ENCODE data around the gene SANBR.

The SANBR gene

DNA sequence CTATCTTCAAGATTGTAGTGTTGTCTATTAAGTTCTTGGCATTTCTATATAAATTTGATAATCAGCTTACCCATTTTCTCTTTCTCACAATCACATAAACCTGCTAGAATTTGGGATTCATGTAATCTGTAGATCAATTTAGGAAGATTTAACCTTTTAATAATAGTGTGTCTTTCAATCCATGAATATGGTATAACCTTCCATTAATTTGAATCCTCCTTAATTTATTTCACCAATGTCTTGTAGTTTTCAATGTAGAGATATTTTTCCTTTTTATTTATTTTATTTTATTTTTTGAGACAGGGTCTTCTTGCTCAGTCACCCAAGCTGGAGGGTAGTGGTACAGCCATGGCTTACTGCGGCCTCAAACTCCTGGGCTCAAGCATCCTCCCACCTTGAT lies 20.2 kb downstream of the SANBR start:
- Histone ChIP-seq H3K36me3 (ENCODE audit: control insufficient read depth, insufficient read depth, low read length) (no peaks in the 10 kb centered on the region), H3K4me3 (ENCODE audit: insufficient read depth, low read depth, low read length, poor library complexity, severe bottlenecking) (no peak overlapping the region), H3K4me1 (ENCODE audit: control insufficient read depth, insufficient read depth, low read length, poor library complexity, severe bottlenecking) (no peaks in the 10 kb centered on the region), H3K9me3 (ENCODE audit: control insufficient read depth, low read length) (no peaks in the 10 kb centered on the region), H3K27me3 (replicated peaks; ENCODE audit: control insufficient read depth, insufficient read depth, low read length, poor library complexity, severe bottlenecking) (no peaks in the 10 kb centered on the region), H3K27ac (ENCODE audit: insufficient read depth, low read length, poor library complexity, severe bottlenecking) (no peak overlapping the region)
- DNase-seq: no peak

GRCh38 chr2:61089797-61090196 lies 24.1 kb downstream of the SANBR start:
- DNase-seq: no peak
- H3K4me3 ChIP-seq (ENCODE audit: insufficient read depth, low read depth, low read length, poor library complexity, severe bottlenecking): no peak overlapping the region
- H3K36me3 ChIP-seq (ENCODE audit: control insufficient read depth, insufficient read depth, low read length): no peaks in the 10 kb centered on the region
- no peaks in the 10 kb centered on the region for H3K4me1 ChIP-seq (ENCODE audit: control insufficient read depth, insufficient read depth, low read length, poor library complexity, severe bottlenecking)
- no peaks in the 10 kb centered on the region for H3K9me3 ChIP-seq (ENCODE audit: control insufficient read depth, low read length)
- no peaks in the 10 kb centered on the region for H3K27me3 ChIP-seq (replicated peaks; ENCODE audit: control insufficient read depth, insufficient read depth, low read length, poor library complexity, severe bottlenecking)
- H3K27ac ChIP-seq (ENCODE audit: insufficient read depth, low read length, poor library complexity, severe bottlenecking): no peak overlapping the region

GRCh38 chr2:61090386-61090921 lies 24.8 kb downstream of the SANBR start:
- Histone ChIP-seq H3K27ac (ENCODE audit: insufficient read depth, low read length, poor library complexity, severe bottlenecking) (no peak overlapping the region), H3K4me1 (ENCODE audit: control insufficient read depth, insufficient read depth, low read length, poor library complexity, severe bottlenecking) (no peaks in the 10 kb centered on the region), H3K27me3 (replicated peaks; ENCODE audit: control insufficient read depth, insufficient read depth, low read length, poor library complexity, severe bottlenecking) (no peaks in the 10 kb centered on the region), H3K36me3 (ENCODE audit: control insufficient read depth, insufficient read depth, low read length) (no peaks in the 10 kb centered on the region), H3K4me3 (ENCODE audit: insufficient read depth, low read depth, low read length, poor library complexity, severe bottlenecking) (no peak overlapping the region), H3K9me3 (ENCODE audit: control insufficient read depth, low read length) (no peaks in the 10 kb centered on the region)
- DNase-seq: no peak

DNA sequence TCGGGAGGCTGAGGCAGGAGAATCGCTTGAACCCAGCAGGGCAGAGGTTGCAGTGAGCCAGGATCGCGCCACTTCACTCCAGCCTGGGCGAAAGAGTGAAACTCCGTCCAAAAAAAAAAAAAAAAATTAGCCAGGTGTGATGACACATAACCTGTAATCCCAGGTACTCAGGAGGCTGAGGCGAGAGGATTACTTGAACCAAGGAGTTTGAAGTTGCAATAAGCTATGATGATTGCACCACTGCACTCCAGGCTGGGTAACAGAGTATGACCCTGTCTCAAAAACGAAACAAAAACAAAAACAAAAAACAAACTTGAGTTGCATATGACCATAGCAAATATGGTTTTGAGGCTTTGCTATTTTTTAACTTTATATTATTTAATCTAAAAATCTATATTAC lies 25.8 kb downstream of the SANBR start:
- no peak overlapping the region for H3K4me3 ChIP-seq (ENCODE audit: insufficient read depth, low read depth, low read length, poor library complexity, severe bottlenecking)
- no peak for DNase-seq
- H3K4me1 ChIP-seq (ENCODE audit: control insufficient read depth, insufficient read depth, low read length, poor library complexity, severe bottlenecking): no peaks in the 10 kb centered on the region
- H3K36me3 ChIP-seq (ENCODE audit: control insufficient read depth, insufficient read depth, low read length): no peaks in the 10 kb centered on the region
- H3K9me3 ChIP-seq (ENCODE audit: control insufficient read depth, low read length): no peaks in the 10 kb centered on the region
- H3K27ac ChIP-seq (ENCODE audit: insufficient read depth, low read length, poor library complexity, severe bottlenecking): no peak overlapping the region
- no peaks in the 10 kb centered on the region for H3K27me3 ChIP-seq (replicated peaks; ENCODE audit: control insufficient read depth, insufficient read depth, low read length, poor library complexity, severe bottlenecking)

DNA sequence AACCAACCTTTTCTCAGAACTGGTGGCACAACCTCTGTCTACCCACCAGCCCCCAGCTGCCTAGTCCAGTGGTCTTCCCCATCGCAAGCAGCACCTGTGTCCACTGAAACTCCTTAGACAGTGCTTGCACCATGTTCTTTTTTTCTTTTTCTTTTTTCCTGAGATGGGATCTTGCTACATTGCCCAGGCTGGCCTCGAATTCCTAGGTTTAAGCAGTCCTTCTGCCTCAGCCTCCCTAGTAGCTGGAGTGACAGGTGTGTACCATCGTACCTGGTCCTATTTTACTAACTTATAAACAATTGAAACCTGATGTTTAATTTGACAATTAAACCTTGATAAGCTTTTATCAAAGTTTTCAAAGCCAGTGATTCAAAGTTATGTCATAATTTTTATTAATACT lies 30.8 kb downstream of the SANBR start:
- Histone ChIP-seq H3K9me3 (ENCODE audit: control insufficient read depth, low read length) (no peaks in the 10 kb centered on the region), H3K27me3 (replicated peaks; ENCODE audit: control insufficient read depth, insufficient read depth, low read length, poor library complexity, severe bottlenecking) (no peaks in the 10 kb centered on the region), H3K4me3 (ENCODE audit: insufficient read depth, low read depth, low read length, poor library complexity, severe bottlenecking) (no peak overlapping the region), H3K27ac (ENCODE audit: insufficient read depth, low read length, poor library complexity, severe bottlenecking) (no peak overlapping the region), H3K36me3 (ENCODE audit: control insufficient read depth, insufficient read depth, low read length) (no peaks in the 10 kb centered on the region), H3K4me1 (ENCODE audit: control insufficient read depth, insufficient read depth, low read length, poor library complexity, severe bottlenecking) (no peaks in the 10 kb centered on the region)
- no peak for DNase-seq

- no peak for DNase-seq
Observed at GRCh38 chr2:61100801-61101200, 35.1 kb downstream of the SANBR start.

DNA sequence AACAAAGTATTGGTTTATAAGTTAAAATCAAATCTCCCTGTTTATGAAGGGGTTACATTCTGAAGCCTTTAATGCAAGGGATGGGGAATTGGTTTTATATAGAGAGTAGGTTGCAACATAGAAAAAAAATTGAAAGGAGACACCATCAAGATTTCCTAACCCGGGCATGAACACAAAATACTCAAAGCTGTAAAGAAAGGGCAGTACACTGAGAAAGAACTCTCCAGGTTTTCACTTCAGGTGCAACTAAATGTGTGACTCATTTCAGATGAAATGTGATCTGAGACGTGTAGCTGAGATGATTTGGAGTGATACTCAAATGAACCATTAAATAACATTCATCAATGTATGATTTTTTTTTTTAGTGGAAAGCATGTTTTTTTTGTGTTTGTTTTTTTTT lies 43.6 kb downstream of the SANBR start:
- Histone ChIP-seq H3K4me1 (ENCODE audit: control insufficient read depth, insufficient read depth, low read length, poor library complexity, severe bottlenecking) (no peaks in the 10 kb centered on the region), H3K27me3 (replicated peaks; ENCODE audit: control insufficient read depth, insufficient read depth, low read length, poor library complexity, severe bottlenecking) (no peaks in the 10 kb centered on the region), H3K9me3 (ENCODE audit: control insufficient read depth, low read length) (no peaks in the 10 kb centered on the region), H3K36me3 (ENCODE audit: control insufficient read depth, insufficient read depth, low read length) (no peaks in the 10 kb centered on the region), H3K4me3 (ENCODE audit: insufficient read depth, low read depth, low read length, poor library complexity, severe bottlenecking) (no peak overlapping the region), H3K27ac (ENCODE audit: insufficient read depth, low read length, poor library complexity, severe bottlenecking) (no peak overlapping the region)
- DNase-seq: no peak

More at GRCh38 chr2:61100801-61101200, 35.1 kb downstream of the SANBR start:
- Histone ChIP-seq H3K4me1 (ENCODE audit: control insufficient read depth, insufficient read depth, low read length, poor library complexity, severe bottlenecking) (no peaks in the 10 kb centered on the region), H3K9me3 (ENCODE audit: control insufficient read depth, low read length) (no peaks in the 10 kb centered on the region), H3K4me3 (ENCODE audit: insufficient read depth, low read depth, low read length, poor library complexity, severe bottlenecking) (no peak overlapping the region), H3K27me3 (replicated peaks; ENCODE audit: control insufficient read depth, insufficient read depth, low read length, poor library complexity, severe bottlenecking) (no peaks in the 10 kb centered on the region), H3K36me3 (ENCODE audit: control insufficient read depth, insufficient read depth, low read length) (no peaks in the 10 kb centered on the region), H3K27ac (ENCODE audit: insufficient read depth, low read length, poor library complexity, severe bottlenecking) (no peak overlapping the region)

- H3K4me1 ChIP-seq (ENCODE audit: control insufficient read depth, insufficient read depth, low read length, poor library complexity, severe bottlenecking): no peaks in the 10 kb centered on the region
- no peaks in the 10 kb centered on the region for H3K9me3 ChIP-seq (ENCODE audit: control insufficient read depth, low read length)
- H3K27ac ChIP-seq (ENCODE audit: insufficient read depth, low read length, poor library complexity, severe bottlenecking): no peak overlapping the region
- no peaks in the 10 kb centered on the region for H3K36me3 ChIP-seq (ENCODE audit: control insufficient read depth, insufficient read depth, low read length)
- H3K4me3 ChIP-seq (ENCODE audit: insufficient read depth, low read depth, low read length, poor library complexity, severe bottlenecking): no peak overlapping the region
- H3K27me3 ChIP-seq (replicated peaks; ENCODE audit: control insufficient read depth, insufficient read depth, low read length, poor library complexity, severe bottlenecking): no peaks in the 10 kb centered on the region
- DNase-seq: no peak
Observed at GRCh38 chr2:61111708-61112107, 46.0 kb downstream of the SANBR start.

DNA sequence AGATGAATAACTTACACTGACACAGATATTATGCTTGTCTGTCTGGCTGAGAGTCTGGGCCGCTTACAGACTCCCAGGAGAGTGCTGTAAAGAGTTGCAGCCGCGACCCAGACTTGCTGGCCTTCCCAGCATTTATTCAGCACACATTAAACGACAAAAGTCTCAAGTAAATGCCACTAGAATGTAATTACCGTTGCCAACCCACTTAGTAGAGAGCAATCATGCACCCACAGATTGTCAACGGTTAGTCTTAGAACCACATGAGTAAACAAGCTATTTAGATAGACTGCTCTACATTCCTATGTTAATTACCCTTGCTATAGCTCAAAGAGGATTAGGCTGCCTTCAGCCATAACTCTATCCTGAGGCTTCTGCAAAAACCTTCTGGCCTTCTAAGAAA lies 48.5 kb downstream of the SANBR start:
- no peak for DNase-seq
- Histone ChIP-seq H3K4me3 (ENCODE audit: insufficient read depth, low read depth, low read length, poor library complexity, severe bottlenecking) (no peak overlapping the region), H3K27me3 (replicated peaks; ENCODE audit: control insufficient read depth, insufficient read depth, low read length, poor library complexity, severe bottlenecking) (no peaks in the 10 kb centered on the region), H3K36me3 (ENCODE audit: control insufficient read depth, insufficient read depth, low read length) (no peaks in the 10 kb centered on the region), H3K27ac (ENCODE audit: insufficient read depth, low read length, poor library complexity, severe bottlenecking) (no peak overlapping the region), H3K9me3 (ENCODE audit: control insufficient read depth, low read length) (no peaks in the 10 kb centered on the region), H3K4me1 (ENCODE audit: control insufficient read depth, insufficient read depth, low read length, poor library complexity, severe bottlenecking) (no peaks in the 10 kb centered on the region)

All from effector memory CD4-positive, alpha-beta T cell (primary cell).